Epithelial cell of esophagus (primary cell): ENCODE results near the gene ZNF839.

Experiments used
- DNase-seq: peaks from one replicate; pipeline ENCODE4 v3.0.0; 2010; ENCODE audit warnings: low read depth
- H3K4me3 ChIP-seq: 2 replicates; pipeline ENCODE4 v1.5.1; 2011; ENCODE audit warnings: mild to moderate bottlenecking, low read length, control low read depth
- CTCF ChIP-seq: IDR thresholded peaks from 2 replicates; pipeline ENCODE4 v1.5.1; 2011; ENCODE audit warnings: low read depth, mild to moderate bottlenecking, low read length, control low read depth, inconsistent platforms; ENCODE audit not compliant: insufficient read depth; ENCODE audit errors: missing control alignments

The ZNF839 gene

GRCh38 chr14:102363182-102363943 is 43.8 kb downstream of the ZNF839 start:
- peak overlapping the region; percentile 96 for H3K4me3 ChIP-seq
- peak; percentile 79 for DNase-seq
- no peak for TF ChIP-seq CTCF

- peak; percentile 26 for DNase-seq
- no peak overlapping the region for H3K4me3 ChIP-seq
- TF ChIP-seq CTCF = no peak
Observed at GRCh38 chr14:102370305-102370809, 50.8 kb downstream of the ZNF839 start.

- no peak for TF ChIP-seq CTCF
- H3K4me3 ChIP-seq = no peak overlapping the region
- DNase-seq = no peak
Observed at GRCh38 chr14:102371361-102371760, 51.8 kb downstream of the ZNF839 start.

GRCh38 chr14:102373110-102373509 is 53.6 kb downstream of the ZNF839 start:
- no peak for DNase-seq
- H3K4me3 ChIP-seq = no peak overlapping the region
- no peak for TF ChIP-seq CTCF

GRCh38 chr14:102374264-102374663 is 54.7 kb downstream of the ZNF839 start:
- no peak for DNase-seq
- H3K4me3 ChIP-seq = no peak overlapping the region
- no peak for TF ChIP-seq CTCF

- no peak overlapping the region for H3K4me3 ChIP-seq
- DNase-seq = no peak
- no peak for TF ChIP-seq CTCF
Observed at GRCh38 chr14:102375119-102375518, 55.6 kb downstream of the ZNF839 start.

- no peak for DNase-seq
- no peak overlapping the region for H3K4me3 ChIP-seq
- no peak for TF ChIP-seq CTCF
Observed at GRCh38 chr14:102377696-102378095, 58.1 kb downstream of the ZNF839 start.
